ENCODE measurements around the gene PLK3. TPM values are rescaled to one million over a fixed set of nuclear protein-coding genes. Genes with fewer than 3 reads are reported as not detected.
A peak's percentile ranks its signal among the peaks of the same experiment; 100 is the strongest.

PLK3 gene
- total RNA-seq, 4 donors from 2014 or later = 63.7 to 135 (median 91.1) TPM

DNA sequence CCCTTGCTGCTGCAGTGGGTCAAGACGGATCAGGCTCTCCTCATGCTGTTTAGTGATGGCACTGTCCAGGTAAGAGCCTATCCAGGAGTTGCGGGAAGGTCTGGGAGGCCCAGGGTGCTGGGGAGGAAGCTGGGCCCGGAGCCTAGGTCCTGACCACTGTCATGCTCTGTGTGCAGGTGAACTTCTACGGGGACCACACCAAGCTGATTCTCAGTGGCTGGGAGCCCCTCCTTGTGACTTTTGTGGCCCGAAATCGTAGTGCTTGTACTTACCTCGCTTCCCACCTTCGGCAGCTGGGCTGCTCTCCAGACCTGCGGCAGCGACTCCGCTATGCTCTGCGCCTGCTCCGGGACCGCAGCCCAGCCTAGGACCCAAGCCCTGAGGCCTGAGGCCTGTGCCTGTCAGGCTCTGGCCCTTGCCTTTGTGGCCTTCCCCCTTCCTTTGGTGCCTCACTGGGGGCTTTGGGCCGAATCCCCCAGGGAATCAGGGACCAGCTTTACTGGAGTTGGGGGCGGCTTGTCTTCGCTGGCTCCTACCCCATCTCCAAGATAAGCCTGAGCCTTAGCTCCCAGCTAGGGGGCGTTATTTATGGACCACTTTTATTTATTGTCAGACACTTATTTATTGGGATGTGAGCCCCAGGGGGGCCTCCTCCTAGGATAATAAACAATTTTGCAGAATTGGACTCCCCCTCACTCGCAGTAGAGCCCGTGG is 5.3 kb downstream of the PLK3 start:
- Histone ChIP-seq H3K4me3 (no peak overlapping the region), H3K27ac (peak overlapping the region; percentile 16), H3K36me3 (peaks cover 44% of the 10 kb centered on the region), H3K4me1 (peaks cover 80% of the 10 kb centered on the region), H3K9me3 (no peaks in the 10 kb centered on the region), H3K27me3 (no peaks in the 10 kb centered on the region)
- TF ChIP-seq POLR2A (IDR thresholded peaks at IDR 0.05) = no peak
- TF ChIP-seq, protein P1, sequence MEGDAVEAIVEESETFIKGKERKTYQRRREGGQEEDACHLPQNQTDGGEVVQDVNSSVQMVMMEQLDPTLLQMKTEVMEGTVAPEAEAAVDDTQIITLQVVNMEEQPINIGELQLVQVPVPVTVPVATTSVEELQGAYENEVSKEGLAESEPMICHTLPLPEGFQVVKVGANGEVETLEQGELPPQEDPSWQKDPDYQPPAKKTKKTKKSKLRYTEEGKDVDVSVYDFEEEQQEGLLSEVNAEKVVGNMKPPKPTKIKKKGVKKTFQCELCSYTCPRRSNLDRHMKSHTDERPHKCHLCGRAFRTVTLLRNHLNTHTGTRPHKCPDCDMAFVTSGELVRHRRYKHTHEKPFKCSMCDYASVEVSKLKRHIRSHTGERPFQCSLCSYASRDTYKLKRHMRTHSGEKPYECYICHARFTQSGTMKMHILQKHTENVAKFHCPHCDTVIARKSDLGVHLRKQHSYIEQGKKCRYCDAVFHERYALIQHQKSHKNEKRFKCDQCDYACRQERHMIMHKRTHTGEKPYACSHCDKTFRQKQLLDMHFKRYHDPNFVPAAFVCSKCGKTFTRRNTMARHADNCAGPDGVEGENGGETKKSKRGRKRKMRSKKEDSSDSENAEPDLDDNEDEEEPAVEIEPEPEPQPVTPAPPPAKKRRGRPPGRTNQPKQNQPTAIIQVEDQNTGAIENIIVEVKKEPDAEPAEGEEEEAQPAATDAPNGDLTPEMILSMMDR (IDR thresholded peaks at IDR 0.05) = no peak
- TF ChIP-seq POLR2AphosphoS5 (IDR thresholded peaks at IDR 0.05) = no peak
- TF ChIP-seq EP300 (IDR thresholded peaks at IDR 0.05) = no peak
- DNase-seq (ENCODE audit: low spot score in 2 of 2) = peak; percentile 63 to 70
- 88% methylated on average over 18 of the region's 20 CpGs for WGBS

DNA sequence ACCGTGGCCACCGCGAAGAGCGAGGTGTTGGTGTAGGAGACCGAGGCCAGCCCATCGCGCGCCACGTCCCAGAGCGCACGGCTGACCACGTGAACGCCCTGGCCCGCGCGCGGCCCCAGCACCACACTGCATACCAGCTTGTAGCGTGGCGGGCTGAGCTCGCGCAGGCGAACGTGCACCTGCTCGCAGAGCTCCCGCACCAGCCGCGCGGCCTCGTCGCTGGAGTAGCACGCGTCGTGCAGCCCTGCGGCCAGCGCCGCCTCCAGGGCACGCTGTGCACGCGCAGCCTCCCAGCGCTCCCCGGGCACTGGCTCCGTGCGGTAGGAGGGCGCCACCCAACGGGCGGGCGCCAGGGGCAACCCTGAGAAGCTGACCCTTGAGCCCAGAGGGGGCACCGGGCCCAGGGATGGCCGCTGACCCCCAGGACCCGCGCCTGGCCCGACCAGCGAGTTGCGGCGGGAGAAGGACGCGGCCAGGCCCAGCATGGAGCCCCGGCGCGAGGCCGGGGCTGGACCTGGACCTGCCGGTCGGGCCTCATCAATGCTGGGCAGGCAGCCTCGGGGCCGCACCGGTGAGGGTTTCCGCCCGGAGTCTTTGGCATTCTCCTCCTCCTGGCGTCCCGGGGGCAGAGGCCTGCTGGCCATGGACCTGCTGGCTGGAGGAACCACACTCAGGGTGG is 6.0 kb downstream of the PLK3 start:
- over 99% methylated on average over 18 of the region's 70 CpGs for WGBS
- H3K4me3 ChIP-seq = no peak overlapping the region
- peak; percentile 74 to 81 for DNase-seq (ENCODE audit: low spot score in 2 of 2)

DNA sequence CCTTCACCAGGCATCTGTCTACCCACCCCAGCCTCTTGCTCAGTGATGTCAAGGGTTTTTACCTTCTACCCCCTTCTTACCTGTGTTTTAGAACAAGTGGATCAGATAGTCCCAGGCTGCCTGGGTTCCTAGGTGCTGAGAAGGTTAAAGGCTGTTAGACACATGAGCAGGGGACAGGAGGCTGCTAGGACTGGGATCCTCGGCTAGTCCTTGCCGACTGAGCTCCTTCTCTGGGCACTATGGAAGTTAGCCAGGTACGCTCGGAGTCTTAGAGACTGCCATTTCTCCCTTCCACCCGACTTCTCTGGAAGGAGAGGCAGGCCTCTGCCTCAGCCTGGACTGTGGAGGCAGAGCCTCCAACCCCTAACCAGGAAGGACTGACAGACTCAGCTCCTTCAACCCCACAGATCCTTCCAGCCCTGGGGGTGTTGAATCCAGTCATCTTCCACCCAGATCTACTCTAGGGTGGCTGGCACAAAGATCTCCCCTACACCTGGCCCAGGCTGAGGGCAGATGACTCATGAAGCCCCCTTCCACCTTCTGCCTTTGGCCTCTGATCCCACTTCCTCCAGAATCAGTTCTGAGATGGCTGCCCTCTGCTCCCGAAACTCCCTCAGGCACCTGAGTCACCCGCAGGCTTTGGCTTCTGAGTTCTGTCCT is 6.7 kb downstream of the PLK3 start, which contains the start of gene DYNLT4:
Gene DYNLT4 (minus strand): TSS at position 648 of the 660 bp plus-strand sequence. CDS start 683 bp downstream, outside the sequence.
- TF ChIP-seq POLR2AphosphoS5 (IDR thresholded peaks at IDR 0.05) (no peak), POLR2A (IDR thresholded peaks at IDR 0.05) (no peak), EP300 (IDR thresholded peaks at IDR 0.05) (no peak)
- TF ChIP-seq, protein P1 (IDR thresholded peaks at IDR 0.05) = no peak
- no peaks in the 10 kb centered on the region for H3K27me3 ChIP-seq
- peak within 1 kb of the TSS; percentile 33 for H3K4me3 ChIP-seq
- H3K36me3 ChIP-seq = peaks cover 44% of the 10 kb centered on the region
- WGBS = 0% methylated on average over 2 of the region's 7 CpGs
- peak in 1 of 2 donors; percentile 62 for DNase-seq (ENCODE audit: low spot score in 2 of 2)
- no peaks in the 10 kb centered on the region for H3K9me3 ChIP-seq
- peaks cover 83% of the 10 kb centered on the region for H3K4me1 ChIP-seq
- H3K27ac ChIP-seq = peak within 1 kb of the TSS; percentile 94

More for the DNA sequence above, 6.0 kb downstream of the PLK3 start:
- Histone ChIP-seq H3K36me3 (peaks cover 44% of the 10 kb centered on the region), H3K9me3 (no peaks in the 10 kb centered on the region), H3K4me1 (peaks cover 83% of the 10 kb centered on the region), H3K27ac (peak overlapping the region; percentile 94), H3K27me3 (no peaks in the 10 kb centered on the region)
- TF ChIP-seq POLR2AphosphoS5 (IDR thresholded peaks at IDR 0.05) (no peak), POLR2A (IDR thresholded peaks at IDR 0.05) (no peak), EP300 (IDR thresholded peaks at IDR 0.05) (no peak)
- TF ChIP-seq, protein P1 (IDR thresholded peaks at IDR 0.05) = no peak

DNA sequence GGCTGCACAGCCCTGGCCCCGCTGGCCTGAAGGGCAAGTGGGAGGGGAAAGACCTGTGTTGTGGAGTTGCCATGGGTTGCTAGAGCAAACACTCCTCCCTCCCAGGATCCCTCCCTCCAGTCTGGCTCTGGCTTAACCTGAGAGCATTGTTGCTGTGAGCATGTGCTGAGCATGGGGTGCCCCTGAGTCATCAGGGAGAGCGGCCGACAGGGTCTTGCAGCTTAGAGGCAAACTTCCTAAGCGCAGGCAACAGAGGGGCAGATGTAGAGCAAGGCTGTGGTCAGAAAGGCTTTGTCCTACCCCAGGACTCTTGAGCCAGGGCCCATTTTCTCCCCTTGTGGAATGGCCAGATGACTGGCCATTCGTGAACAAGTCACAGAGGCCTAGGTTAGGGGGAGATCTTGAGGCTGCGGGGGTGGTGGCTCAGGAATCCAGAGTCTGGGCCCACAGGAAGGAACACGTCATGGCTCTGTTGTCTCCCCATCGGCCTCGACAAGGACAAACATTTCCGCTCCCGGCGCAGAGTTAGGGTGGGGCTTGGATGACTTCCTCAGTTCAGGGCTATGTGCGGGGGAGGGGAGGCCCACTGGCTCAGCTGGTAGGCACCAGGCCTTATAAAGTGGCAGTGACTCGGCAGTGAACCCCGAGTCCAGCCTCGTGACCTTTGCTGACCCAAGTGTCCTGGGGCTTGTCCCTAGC is 7.3 kb downstream of the PLK3 start:
- Histone ChIP-seq H3K4me1 (peaks cover 83% of the 10 kb centered on the region), H3K27me3 (no peaks in the 10 kb centered on the region), H3K9me3 (no peaks in the 10 kb centered on the region), H3K27ac (peak overlapping the region; percentile 94), H3K4me3 (peak overlapping the region; percentile 33), H3K36me3 (peaks cover 40% of the 10 kb centered on the region)
- TF ChIP-seq EP300 (IDR thresholded peaks at IDR 0.05) (no peak), POLR2AphosphoS5 (IDR thresholded peaks at IDR 0.05) (peak; percentile 68 to 92 (median 84)), POLR2A (IDR thresholded peaks at IDR 0.05) (peak; percentile 7 to 55)
- TF ChIP-seq, protein P1 (IDR thresholded peaks at IDR 0.05) = no peak
- WGBS = 0% methylated on average over 9 of the region's 16 CpGs
- DNase-seq (ENCODE audit: low spot score in 2 of 2) = peak; percentile 99
